Thyroid gland (tissue), 4 donors: ENCODE results near the gene TIAM2.

ENCODE experiments used
- POLR2A ChIP-seq, 2 donors: fragments of 450-650 bp; IDR thresholded peaks; one replicate each; pipeline ENCODE4 v1.6.1; 2017; ENCODE audit warnings: antibody characterized with exemption in 2 of 2, mild to moderate bottlenecking in 2 of 2, moderate library complexity in 1 of 2
- TF ChIP-seq, protein P1 (sequence below), 6 experiments: fragments of 200-600 bp in 3 of 6; fragments of 450-650 bp in 3 of 6; sonication (generic) in 3 of 6; IDR thresholded peaks; one replicate each; pipeline ENCODE4 v1.5.1; 2016 to 2019; ENCODE audit warnings: antibody characterized with exemption in 6 of 6, mild to moderate bottlenecking in 2 of 6, inconsistent platforms in 1 of 6, moderate library complexity in 1 of 6

DNA sequence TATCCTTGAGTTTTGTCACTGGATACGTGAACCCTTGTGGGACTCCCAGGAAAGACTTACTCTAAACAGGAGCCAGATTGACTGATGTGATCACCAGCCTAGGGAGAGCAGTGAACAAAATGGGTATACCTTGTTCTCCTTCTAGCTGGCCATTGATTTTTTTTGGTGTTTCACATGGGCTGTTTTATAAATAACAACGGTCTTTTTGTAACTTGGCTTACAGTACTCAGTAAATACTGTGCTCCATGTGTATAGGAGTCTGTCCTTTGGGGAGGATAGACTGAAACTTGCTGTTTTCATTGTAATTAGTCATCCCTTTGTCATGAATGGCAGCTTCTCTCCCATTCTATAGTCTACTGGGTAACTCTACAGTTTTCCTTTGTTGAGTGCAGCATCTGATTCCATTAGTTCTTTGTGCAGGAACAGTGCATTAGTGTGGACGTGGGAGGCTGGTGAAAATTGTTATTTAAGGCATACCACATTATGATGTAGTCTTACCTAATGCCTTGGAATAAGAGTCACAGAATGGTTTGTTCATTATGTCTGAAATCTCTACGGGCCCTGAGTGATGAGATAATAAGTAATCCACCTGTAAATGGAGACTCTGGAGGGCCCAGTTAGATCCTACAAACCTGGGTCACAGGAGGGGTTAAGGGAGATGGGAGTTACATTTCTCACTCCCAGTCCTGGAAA, 89.5 kb downstream of the TIAM2 start:
- TF ChIP-seq, protein P1, sequence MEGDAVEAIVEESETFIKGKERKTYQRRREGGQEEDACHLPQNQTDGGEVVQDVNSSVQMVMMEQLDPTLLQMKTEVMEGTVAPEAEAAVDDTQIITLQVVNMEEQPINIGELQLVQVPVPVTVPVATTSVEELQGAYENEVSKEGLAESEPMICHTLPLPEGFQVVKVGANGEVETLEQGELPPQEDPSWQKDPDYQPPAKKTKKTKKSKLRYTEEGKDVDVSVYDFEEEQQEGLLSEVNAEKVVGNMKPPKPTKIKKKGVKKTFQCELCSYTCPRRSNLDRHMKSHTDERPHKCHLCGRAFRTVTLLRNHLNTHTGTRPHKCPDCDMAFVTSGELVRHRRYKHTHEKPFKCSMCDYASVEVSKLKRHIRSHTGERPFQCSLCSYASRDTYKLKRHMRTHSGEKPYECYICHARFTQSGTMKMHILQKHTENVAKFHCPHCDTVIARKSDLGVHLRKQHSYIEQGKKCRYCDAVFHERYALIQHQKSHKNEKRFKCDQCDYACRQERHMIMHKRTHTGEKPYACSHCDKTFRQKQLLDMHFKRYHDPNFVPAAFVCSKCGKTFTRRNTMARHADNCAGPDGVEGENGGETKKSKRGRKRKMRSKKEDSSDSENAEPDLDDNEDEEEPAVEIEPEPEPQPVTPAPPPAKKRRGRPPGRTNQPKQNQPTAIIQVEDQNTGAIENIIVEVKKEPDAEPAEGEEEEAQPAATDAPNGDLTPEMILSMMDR (IDR thresholded peaks at IDR 0.05) = no peak
- TF ChIP-seq POLR2A (IDR thresholded peaks at IDR 0.05) = no peak
